Esophagus muscularis mucosa (tissue), 4 donors: ENCODE results near the gene CDCP2. TPM values are rescaled to one million over a fixed set of nuclear protein-coding genes. Genes with fewer than 3 reads are reported as not detected.

ENCODE experiments used
- DNase-seq: peaks from one replicate; pipeline ENCODE4 v3.0.0-alpha.2; 2017; ENCODE audit errors: extremely low spot score
- H3K27ac ChIP-seq, 4 donors: fragments of 200-600 bp; sonication (generic); replicated peaks in 1 of 4; 1 replicate in 3 of 4; 2 replicates in 1 of 4; pipeline ENCODE4 v1.5.1; 2016 to 2019; ENCODE audit warnings: mild to moderate bottlenecking in 1 of 4
- H3K27me3 ChIP-seq, 4 donors: fragments of 200-600 bp; sonication (generic); one replicate each; pipeline versions ENCODE4 v1.5.1 to v1.6.0; 2016 to 2019
- H3K36me3 ChIP-seq, 4 donors: fragments of 200-600 bp; sonication (generic); one replicate each; pipeline ENCODE4 v1.5.1; 2016 to 2019
- H3K4me1 ChIP-seq, 4 donors: fragments of 200-600 bp; sonication (generic); one replicate each; pipeline ENCODE4 v1.5.1; 2016 to 2019
- H3K4me3 ChIP-seq, 4 donors: fragments of 200-600 bp; sonication (generic); 1 replicate in 2 of 4; 2 replicates in 2 of 4; pipeline ENCODE4 v1.5.1; 2016 to 2019; ENCODE audit warnings: mild to moderate bottlenecking in 4 of 4, moderate library complexity in 1 of 4
- H3K9me3 ChIP-seq, 4 donors: fragments of 200-600 bp; sonication (generic); 1 replicate in 3 of 4; 2 replicates in 1 of 4; pipeline ENCODE4 v1.5.1; 2016 to 2019
- EP300 ChIP-seq: sonication (generic); formaldehyde crosslinking; IDR thresholded peaks from one replicate; pipeline ENCODE4 v1.6.1; 2017; ENCODE audit warnings: antibody characterized with exemption
- POLR2A ChIP-seq: fragments of 450-650 bp; IDR thresholded peaks from one replicate; pipeline ENCODE4 v1.6.1; 2017; ENCODE audit warnings: antibody characterized with exemption, moderate library complexity, mild to moderate bottlenecking, low read depth
- POLR2AphosphoS5 ChIP-seq, 2 donors: sonication (generic); formaldehyde crosslinking; IDR thresholded peaks; one replicate each; pipeline ENCODE4 v1.6.1; 2017; ENCODE audit warnings: antibody characterized with exemption in 2 of 2
- WGBS: methylation state at CpG from one replicate; pipeline ENCODE4 v1.1.5; 2018; 5-methylcytosine and 5-hydroxymethylcytosine counted together
- intact Hi-C: fragments of 100-400 bp; cut with DNase I; formaldehyde crosslinking; loops from one replicate; pipeline ENCODE4 v1.15.1; 2023
- total RNA-seq, 4 donors: library from RNA; depleted of rRNA; stranded (reverse); fragments of >200 nt; gene quantifications; one replicate each; pipeline versions ENCODE4 v1.1.0 to v1.2.1, GENCODE V29; 2016
- TF ChIP-seq, protein P1 (sequence below), 3 experiments: fragments of 200-600 bp in 2 of 3; fragments of 450-650 bp in 1 of 3; sonication (generic) in 2 of 3; IDR thresholded peaks; one replicate each; pipeline ENCODE4 v1.5.1; 2017 to 2019; ENCODE audit warnings: antibody characterized with exemption in 3 of 3, mild to moderate bottlenecking in 2 of 3, moderate library complexity in 1 of 3

Gene CDCP2
- total RNA-seq, 4 donors from 2014 or later: 0.26 to 0.40 (median 0.33) TPM; not detected in 1

DNA sequence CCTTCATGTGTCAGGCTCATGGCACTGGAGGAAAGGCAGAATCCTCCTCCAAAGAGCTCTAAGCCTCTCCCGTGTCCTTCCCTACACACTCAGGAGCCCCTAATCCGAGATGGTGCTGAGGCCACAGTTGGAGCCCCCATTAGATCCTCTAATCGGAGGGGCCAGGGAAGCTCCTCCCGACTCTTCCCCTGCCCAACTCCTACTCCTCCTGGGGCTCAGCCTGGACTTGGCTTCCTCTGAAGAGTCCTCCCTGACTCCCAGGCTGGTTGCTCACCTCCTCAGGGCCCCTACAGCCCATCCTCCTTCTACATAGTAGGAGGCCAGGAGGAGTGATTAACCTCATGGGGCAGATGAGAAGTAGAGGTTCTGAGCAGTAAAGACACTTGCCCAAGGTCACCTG is 21.3 kb upstream of the CDCP2 start:
- H3K27ac ChIP-seq: no peak overlapping the region
- peaks cover 0 to 36% (median 22%) of the 10 kb centered on the region in 4 donors for H3K36me3 ChIP-seq
- TF ChIP-seq POLR2AphosphoS5 (IDR thresholded peaks at IDR 0.05) (no peak), POLR2A (no peak), EP300 (no peak)
- TF ChIP-seq, protein P1, sequence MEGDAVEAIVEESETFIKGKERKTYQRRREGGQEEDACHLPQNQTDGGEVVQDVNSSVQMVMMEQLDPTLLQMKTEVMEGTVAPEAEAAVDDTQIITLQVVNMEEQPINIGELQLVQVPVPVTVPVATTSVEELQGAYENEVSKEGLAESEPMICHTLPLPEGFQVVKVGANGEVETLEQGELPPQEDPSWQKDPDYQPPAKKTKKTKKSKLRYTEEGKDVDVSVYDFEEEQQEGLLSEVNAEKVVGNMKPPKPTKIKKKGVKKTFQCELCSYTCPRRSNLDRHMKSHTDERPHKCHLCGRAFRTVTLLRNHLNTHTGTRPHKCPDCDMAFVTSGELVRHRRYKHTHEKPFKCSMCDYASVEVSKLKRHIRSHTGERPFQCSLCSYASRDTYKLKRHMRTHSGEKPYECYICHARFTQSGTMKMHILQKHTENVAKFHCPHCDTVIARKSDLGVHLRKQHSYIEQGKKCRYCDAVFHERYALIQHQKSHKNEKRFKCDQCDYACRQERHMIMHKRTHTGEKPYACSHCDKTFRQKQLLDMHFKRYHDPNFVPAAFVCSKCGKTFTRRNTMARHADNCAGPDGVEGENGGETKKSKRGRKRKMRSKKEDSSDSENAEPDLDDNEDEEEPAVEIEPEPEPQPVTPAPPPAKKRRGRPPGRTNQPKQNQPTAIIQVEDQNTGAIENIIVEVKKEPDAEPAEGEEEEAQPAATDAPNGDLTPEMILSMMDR (IDR thresholded peaks at IDR 0.05): no peak
- H3K27me3 ChIP-seq: no peaks in the 10 kb centered on the region
- intact Hi-C loops: no loop called here
- H3K9me3 ChIP-seq: no peaks in the 10 kb centered on the region
- H3K4me3 ChIP-seq: no peak overlapping the region
- H3K4me1 ChIP-seq: peaks cover 0 to 5% (median 0%) of the 10 kb centered on the region in 4 donors
- 95% methylated on average over 4 of the region's 4 CpGs for WGBS
- no peak for DNase-seq

DNA sequence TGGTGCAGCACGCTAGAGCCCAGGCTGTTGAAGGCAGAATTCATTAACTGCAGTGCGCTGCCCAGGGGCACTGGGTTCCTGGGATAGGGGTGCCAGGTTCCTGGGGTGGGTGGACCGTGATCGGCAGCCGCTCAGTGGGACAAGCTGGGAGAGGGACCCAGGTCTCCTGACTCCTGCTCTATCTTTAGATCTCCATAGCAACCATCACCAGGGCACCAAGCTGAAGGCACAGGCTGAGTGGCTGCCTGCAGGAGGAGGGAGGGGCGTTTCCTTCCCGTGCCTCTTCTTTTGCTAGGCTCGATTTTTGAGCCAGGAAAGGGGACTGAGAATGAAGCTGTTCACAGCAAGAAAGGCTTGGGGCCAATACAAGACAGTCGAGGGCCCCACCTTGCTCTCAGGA is 20.9 kb upstream of the CDCP2 start:
- no peak for DNase-seq
- WGBS: 75% methylated on average over 8 of the region's 9 CpGs

DNA sequence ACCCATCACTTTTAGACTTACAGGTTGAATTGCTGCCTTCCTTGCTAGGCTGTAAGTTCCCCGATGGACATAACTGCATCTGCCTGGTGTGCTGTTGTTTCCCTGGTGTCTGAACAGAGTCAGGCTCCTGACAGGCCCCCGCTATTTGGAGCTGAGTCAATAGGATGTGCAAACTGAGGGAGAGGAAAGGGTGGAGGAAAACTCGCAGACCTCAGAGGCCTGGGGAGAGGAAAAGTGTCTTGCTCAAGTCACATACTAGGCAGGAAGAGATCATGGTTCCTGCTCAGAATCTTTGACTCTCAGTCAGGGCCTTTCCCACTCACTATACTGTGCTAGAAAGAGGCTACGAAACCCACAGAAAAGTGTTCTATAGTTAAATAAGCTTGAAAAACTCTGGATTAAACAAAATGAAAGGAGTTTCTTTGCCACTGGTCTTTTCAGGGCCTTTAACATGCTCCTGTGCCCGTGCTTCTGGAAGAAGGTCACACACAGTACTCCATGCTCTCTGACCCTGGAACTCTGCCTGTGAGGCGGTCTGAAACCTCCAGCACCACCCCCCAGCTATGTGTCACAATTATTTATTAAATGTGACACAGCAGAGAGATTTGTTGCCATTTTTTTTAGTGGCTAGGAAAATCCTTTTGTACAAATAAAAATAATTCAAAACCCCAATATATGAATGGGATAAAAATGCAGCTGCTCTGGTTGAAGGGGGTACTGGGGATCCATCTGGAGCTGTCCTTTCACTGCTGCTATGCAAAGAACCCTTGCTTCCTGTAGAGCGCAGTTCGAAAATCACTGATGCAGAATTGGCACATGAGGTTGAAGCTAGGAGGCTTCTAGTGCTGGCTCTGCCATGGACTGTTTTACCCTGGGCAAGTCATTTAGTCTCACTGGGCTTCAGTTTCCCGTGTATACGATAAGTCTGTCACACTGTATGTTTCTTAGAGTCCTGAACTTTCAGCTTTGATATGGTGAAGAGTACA is 20.1 kb upstream of the CDCP2 start:
- no peak overlapping the region for H3K27ac ChIP-seq
- whole genome bisulfite sequencing: 78% methylated on average over 10 of the region's 10 CpGs
- no peaks in the 10 kb centered on the region for H3K9me3 ChIP-seq
- no peak overlapping the region for H3K4me3 ChIP-seq
- no peaks in the 10 kb centered on the region for H3K27me3 ChIP-seq
- TF ChIP-seq POLR2A (no peak), EP300 (no peak), POLR2AphosphoS5 (IDR thresholded peaks at IDR 0.05) (no peak)
- TF ChIP-seq, protein P1 (IDR thresholded peaks at IDR 0.05): no peak
- peaks cover 0 to 5% (median 0%) of the 10 kb centered on the region in 4 donors for H3K4me1 ChIP-seq
- no peak for DNase-seq
- peaks cover 0 to 26% (median 11%) of the 10 kb centered on the region in 4 donors for H3K36me3 ChIP-seq
- intact Hi-C loops: no loop called here

More for the DNA sequence above, 20.9 kb upstream of the CDCP2 start:
- no peak overlapping the region for H3K4me3 ChIP-seq
- no peaks in the 10 kb centered on the region for H3K9me3 ChIP-seq
- peaks cover 0 to 5% (median 0%) of the 10 kb centered on the region in 4 donors for H3K4me1 ChIP-seq
- intact Hi-C loops: no loop called here
- H3K36me3 ChIP-seq: peaks cover 0 to 31% (median 18%) of the 10 kb centered on the region in 4 donors
- TF ChIP-seq POLR2A (no peak), POLR2AphosphoS5 (IDR thresholded peaks at IDR 0.05) (no peak), EP300 (no peak)
- TF ChIP-seq, protein P1 (IDR thresholded peaks at IDR 0.05): no peak
- no peaks in the 10 kb centered on the region for H3K27me3 ChIP-seq
- no peak overlapping the region for H3K27ac ChIP-seq

DNA sequence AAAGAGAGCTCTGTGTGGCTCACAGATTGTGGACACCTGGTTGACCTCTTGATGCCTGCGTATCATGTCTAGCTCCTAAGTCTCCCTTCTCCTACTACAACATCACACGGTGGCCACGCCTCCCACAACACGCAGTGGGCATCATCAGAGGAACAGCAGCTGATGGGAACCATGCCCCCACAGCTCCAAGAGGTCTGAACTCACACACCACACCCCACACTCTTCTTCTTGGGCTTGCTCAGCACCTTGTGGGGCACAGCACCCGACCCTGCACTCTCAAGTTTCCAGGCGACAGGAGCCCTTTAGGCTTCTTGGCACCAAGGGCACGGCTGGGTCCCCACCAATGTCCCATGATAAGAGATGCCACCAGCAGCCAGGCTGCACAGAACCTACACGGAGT is 18.8 kb upstream of the CDCP2 start:
- H3K27me3 ChIP-seq: no peaks in the 10 kb centered on the region
- H3K9me3 ChIP-seq: no peaks in the 10 kb centered on the region
- TF ChIP-seq EP300 (no peak), POLR2AphosphoS5 (IDR thresholded peaks at IDR 0.05) (no peak), POLR2A (no peak)
- TF ChIP-seq, protein P1 (IDR thresholded peaks at IDR 0.05): no peak
- 90% methylated on average over 8 of the region's 8 CpGs for WGBS
- H3K4me3 ChIP-seq: no peak overlapping the region
- intact Hi-C loops: no loop called here
- DNase-seq: no peak
- H3K27ac ChIP-seq: no peak overlapping the region
- peaks cover 0 to 21% (median 10%) of the 10 kb centered on the region in 4 donors for H3K36me3 ChIP-seq
- peaks cover 0 to 5% (median 0%) of the 10 kb centered on the region in 4 donors for H3K4me1 ChIP-seq
